Endothelial cell (in vitro differentiated cells): Measurements from ENCODE around the gene NSDHL. TPM values are rescaled to one million over a fixed set of nuclear protein-coding genes. Genes with fewer than 3 reads are reported as not detected.

Experiments used
- DNase-seq: peaks from one replicate; pipeline ENCODE4 v3.0.0; 2021; ENCODE audit warnings: low spot score
- H3K27ac Mint-ChIP-seq: one replicate; pipeline ENCODE4 v1.8.0; 2021; ENCODE audit warnings: mixed read lengths, inconsistent platforms; ENCODE audit not compliant: unreplicated experiment
- H3K27me3 Mint-ChIP-seq: one replicate; pipeline ENCODE4 v1.8.0; 2021; ENCODE audit warnings: mild to moderate bottlenecking, moderate library complexity, mixed read lengths, inconsistent platforms; ENCODE audit not compliant: unreplicated experiment
- H3K36me3 Mint-ChIP-seq: one replicate; pipeline ENCODE4 v1.8.0; 2021; ENCODE audit warnings: mild to moderate bottlenecking, low read depth, mixed read lengths, inconsistent platforms; ENCODE audit not compliant: unreplicated experiment
- H3K4me1 Mint-ChIP-seq: one replicate; pipeline ENCODE4 v1.8.0; 2021; ENCODE audit warnings: mild to moderate bottlenecking, mixed read lengths, inconsistent platforms; ENCODE audit not compliant: unreplicated experiment
- H3K4me3 Mint-ChIP-seq: one replicate; pipeline ENCODE4 v1.8.0; 2021; ENCODE audit warnings: mild to moderate bottlenecking, mixed read lengths, inconsistent platforms; ENCODE audit not compliant: unreplicated experiment
- H3K9me3 Mint-ChIP-seq: one replicate; pipeline ENCODE4 v1.8.0; 2021; ENCODE audit warnings: mixed read lengths, inconsistent platforms; ENCODE audit not compliant: unreplicated experiment
- CTCF ChIP-seq: fragments of 200-600 bp; sonication (generic); IDR thresholded peaks from one replicate; pipeline ENCODE4 v1.5.0; 2021; ENCODE audit warnings: antibody characterized with exemption; ENCODE audit not compliant: unreplicated experiment
- total RNA-seq: library from RNA; stranded (reverse); fragmentation: NEBNext Ultra II Directional; extraction: Animal tissue kit (Norgen Biotek cat#: 25700); gene quantifications from one replicate; pipeline ENCODE4 v1.2.1, GENCODE V29; 2021; ENCODE audit not compliant: unreplicated experiment

The NSDHL gene
- total RNA-seq, 1 donor from 2014 or later, result 26.5 TPM

GRCh38 chrX:152902502-152902820, 71.6 kb downstream of the NSDHL start:
- DNase-seq, result no peak
- H3K27ac Mint-ChIP-seq, result no peak overlapping the region
- no peak for TF ChIP-seq CTCF
- H3K36me3 Mint-ChIP-seq, result no peaks in the 10 kb centered on the region
- H3K4me1 Mint-ChIP-seq, result peaks cover 5% of the 10 kb centered on the region
- H3K27me3 Mint-ChIP-seq, result peaks cover 2% of the 10 kb centered on the region
- no peak overlapping the region for H3K4me3 Mint-ChIP-seq
- H3K9me3 Mint-ChIP-seq, result no peaks in the 10 kb centered on the region

GRCh38 chrX:152903589-152903988, 72.7 kb downstream of the NSDHL start:
- Mint-ChIP-seq H3K36me3 (no peaks in the 10 kb centered on the region), H3K4me1 (peaks cover 5% of the 10 kb centered on the region), H3K27me3 (peaks cover 2% of the 10 kb centered on the region), H3K9me3 (no peaks in the 10 kb centered on the region), H3K27ac (no peak overlapping the region), H3K4me3 (no peak overlapping the region)
- DNase-seq, result no peak
- TF ChIP-seq CTCF, result no peak

- no peaks in the 10 kb centered on the region for H3K9me3 Mint-ChIP-seq
- peaks cover 2% of the 10 kb centered on the region for H3K27me3 Mint-ChIP-seq
- peak; percentile 56 for DNase-seq
- H3K27ac Mint-ChIP-seq, result no peak overlapping the region
- H3K4me3 Mint-ChIP-seq, result no peak overlapping the region
- peak; percentile 77 for TF ChIP-seq CTCF
- H3K4me1 Mint-ChIP-seq, result peaks cover 5% of the 10 kb centered on the region
- no peaks in the 10 kb centered on the region for H3K36me3 Mint-ChIP-seq
Observed at GRCh38 chrX:152904151-152905080, 73.6 kb downstream of the NSDHL start.

- Mint-ChIP-seq H3K36me3 (no peaks in the 10 kb centered on the region), H3K9me3 (no peaks in the 10 kb centered on the region), H3K4me3 (no peak overlapping the region), H3K27ac (no peak overlapping the region), H3K4me1 (peaks cover 5% of the 10 kb centered on the region), H3K27me3 (peaks cover under 1% of the 10 kb centered on the region)
- TF ChIP-seq CTCF, result no peak
- no peak for DNase-seq
Observed at GRCh38 chrX:152905081-152905420, 74.2 kb downstream of the NSDHL start.

GRCh38 chrX:152907084-152907651, 76.3 kb downstream of the NSDHL start:
- no peak for TF ChIP-seq CTCF
- Mint-ChIP-seq H3K4me3 (peak overlapping the region; percentile 70), H3K4me1 (peaks cover 3% of the 10 kb centered on the region), H3K36me3 (no peaks in the 10 kb centered on the region), H3K27ac (no peak overlapping the region), H3K27me3 (peaks cover 2% of the 10 kb centered on the region), H3K9me3 (no peaks in the 10 kb centered on the region)
- peak; percentile 10 for DNase-seq
